A549 (cell line): Measurements from ENCODE around the gene STAM. TPM values are rescaled to one million over a fixed set of nuclear protein-coding genes. Genes with fewer than 3 reads are reported as not detected.

ENCODE experiments used
- ATAC-seq, 2 experiments: fragments of 200-7000 bp in 1 of 2; fragments of >200 bp in 1 of 2; cut with Nextera tagmentation in 1 of 2; cut with Tn5 transposase in 1 of 2; 3 replicates each; pipeline versions ENCODE4 v1.8.0 to v1.9.1; 2018 to 2020; ENCODE audit warnings: mild to moderate bottlenecking in 1 of 2, moderate library complexity in 1 of 2
- CTCF ChIA-PET: fragments of 300-600 bp; sonication (Branson Sonifier 250); formaldehyde crosslinking; extraction: SDS; loops from one replicate; lab custom pipeline; 2021; ENCODE audit warnings: antibody characterized with exemption, inconsistent platforms; lab: Yijun Ruan, JAX
- POLR2A ChIA-PET: fragments of 350-600 bp; formaldehyde crosslinking; extraction: SDS; loops from one replicate; lab custom pipeline; 2021; ENCODE audit warnings: antibody characterized with exemption, inconsistent platforms; lab: Yijun Ruan, JAX
- DNase-seq, 2 experiments: peaks; one replicate each; pipeline versions ENCODE4 v3.0.0 to v3.0.0-alpha.2; 2011 to 2016; ENCODE audit warnings: low read depth in 1 of 2, low spot score in 1 of 2
- FAIRE-seq: peaks from 2 replicates; lab custom pipeline; 2011; peaks lifted over from hg19 to GRCh38; lab: Jason Lieb, UNC
- H3K27ac ChIP-seq, 2 experiments: fragments of >200 bp; sonication (Bioruptor Twin); formaldehyde crosslinking; 3 replicates each; pipeline ENCODE4 v1.5.1; 2016 to 2017
- H3K4me1 ChIP-seq: fragments of >200 bp; sonication (Bioruptor Twin); formaldehyde crosslinking; 3 replicates; pipeline ENCODE4 v1.6.1; 2016
- H3K4me2 ChIP-seq: fragments of >200 bp; sonication (Bioruptor Twin); formaldehyde crosslinking; 3 replicates; pipeline ENCODE4 v1.6.1; 2016
- H3K4me3 ChIP-seq: fragments of >200 bp; sonication (Bioruptor Twin); formaldehyde crosslinking; 3 replicates; pipeline ENCODE4 v1.5.1; 2016
- H3K9me3 ChIP-seq: fragments of >200 bp; sonication (Bioruptor Twin); formaldehyde crosslinking; 3 replicates; pipeline ENCODE4 v1.6.1; 2016
- BHLHE40 ChIP-seq: IDR thresholded peaks from 2 replicates; pipeline ENCODE4 v1.6.1; 2012; ENCODE audit warnings: low read depth, low read length, inconsistent platforms
- CHD4 ChIP-seq: fragments of 200-600 bp; sonication (generic); IDR thresholded peaks from 2 replicates; pipeline ENCODE4 v1.6.1; 2016; ENCODE audit warnings: antibody characterized with exemption, mild to moderate bottlenecking, borderline replicate concordance
- ELK1 ChIP-seq: fragments of 150-350 bp; IDR thresholded peaks from 2 replicates; pipeline ENCODE4 v1.6.1; 2014; ENCODE audit warnings: low read depth, mild to moderate bottlenecking, low read length
- FOSB ChIP-seq: fragments of 250-450 bp; sonication (Bioruptor Pico); IDR thresholded peaks from 2 replicates; pipeline ENCODE4 v1.5.0; 2020; ENCODE audit warnings: mild to moderate bottlenecking, moderate library complexity
- HEYL ChIP-seq: fragments of 250-450 bp; sonication (Bioruptor Pico); IDR thresholded peaks from 2 replicates; pipeline ENCODE4 v1.8.0; 2021; ENCODE audit warnings: mild to moderate bottlenecking, moderate library complexity
- HOXA7 ChIP-seq: fragments of 250-450 bp; sonication (Bioruptor Pico); IDR thresholded peaks from 2 replicates; pipeline ENCODE4 v1.5.0; 2020; ENCODE audit warnings: mild to moderate bottlenecking, moderate library complexity
- HOXB13 ChIP-seq: fragments of 250-450 bp; sonication (Bioruptor Pico); IDR thresholded peaks from 2 replicates; pipeline ENCODE4 v1.5.0; 2020; ENCODE audit warnings: low read depth, mild to moderate bottlenecking, moderate library complexity
- KDM1A ChIP-seq: fragments of 200-600 bp; sonication (generic); IDR thresholded peaks from 2 replicates; pipeline ENCODE4 v1.6.1; 2016; ENCODE audit warnings: low read depth, mild to moderate bottlenecking
- KDM5A ChIP-seq: fragments of 200-600 bp; sonication (generic); IDR thresholded peaks from 2 replicates; pipeline ENCODE4 v1.6.1; 2016; ENCODE audit warnings: antibody characterized with exemption, mild to moderate bottlenecking
- MAFK ChIP-seq: fragments of 450-650 bp; IDR thresholded peaks from 2 replicates; pipeline ENCODE4 v1.6.1; 2014; ENCODE audit not compliant: partially characterized antibody
- MAZ ChIP-seq: fragments of 150-350 bp; IDR thresholded peaks from 2 replicates; pipeline ENCODE4 v1.6.1; 2014; ENCODE audit warnings: antibody characterized with exemption, low read depth, low read length, borderline replicate concordance
- NFE2L2 ChIP-seq: fragments of 150-350 bp; conservative IDR thresholded peaks from 2 replicates; pipeline ENCODE4 v1.6.1; 2014; ENCODE audit warnings: low read length
- RARB ChIP-seq: fragments of 250-450 bp; sonication (Bioruptor Pico); IDR thresholded peaks from 2 replicates; pipeline ENCODE4 v1.8.0; 2021; ENCODE audit warnings: mild to moderate bottlenecking, moderate library complexity
- REST ChIP-seq: fragments of 200-600 bp; sonication (generic); IDR thresholded peaks from 2 replicates; pipeline ENCODE4 v1.6.1; 2016; ENCODE audit warnings: antibody characterized with exemption, mild to moderate bottlenecking, moderate library complexity
- SMC3 ChIP-seq: fragments of >200 bp; sonication (Bioruptor Twin); formaldehyde crosslinking; IDR thresholded peaks from 3 replicates; pipeline ENCODE4 v1.6.1; 2018; ENCODE audit warnings: inconsistent platforms
- ZFP36 ChIP-seq: fragments of 450-650 bp; IDR thresholded peaks from 2 replicates; pipeline ENCODE4 v1.6.1; 2014; ENCODE audit warnings: borderline replicate concordance; ENCODE audit not compliant: partially characterized antibody
- WGBS: methylation state at CpG from one replicate; pipeline ENCODE4 v1.1.6; 2017; ENCODE audit errors: missing lambda C conversion rate; 5-methylcytosine and 5-hydroxymethylcytosine counted together
- polyA plus RNA-seq, 4 experiments: library from polyadenylated mRNA; depleted of rRNA in 3 of 4; stranded (reverse); fragments of >200 nt; fragmentation: RNase III in 1 of 4; extraction: RNeasy Plus Mini Kit Qiagen cat#74134 plus additional on column Dnase treatment in 1 of 4; gene quantifications; 2 replicates in 3 of 4; 3 replicates in 1 of 4; pipeline ENCODE4 v1.2.3, GENCODE V29; 2011 to 2017
- TF ChIP-seq, protein P1 (sequence below): fragments of 250-450 bp; sonication (Bioruptor Pico); IDR thresholded peaks from 2 replicates; pipeline ENCODE4 v1.5.0; 2021; ENCODE audit warnings: mild to moderate bottlenecking, moderate library complexity, borderline replicate concordance
- TF ChIP-seq, protein P2 (sequence below): fragments of 250-450 bp; sonication (Bioruptor Pico); IDR thresholded peaks from 2 replicates; pipeline ENCODE4 v1.5.0; 2020; ENCODE audit warnings: low read depth, mild to moderate bottlenecking, moderate library complexity
- TF ChIP-seq, protein P3 (sequence below): fragments of 450-650 bp; IDR thresholded peaks from 2 replicates; pipeline ENCODE4 v1.6.1; 2014; ENCODE audit warnings: antibody characterized with exemption

Gene STAM
- polyA plus RNA-seq, 2 of the 4 experiments (the other 2 are of a cell fraction) = 24.4 to 51.7 TPM

- DNase-seq = no peak
- ChIA-PET CTCF (interaction anchor here (0.9 to 1.8 kb wide), 3 partner anchors 10 to 27 kb away, joined by 3 to 5 read pairs (median 3); no protein-coding TSS in a partner anchor), POLR2A (interaction anchor here (1.2 kb wide), 1 partner anchor 18 kb away, joined by 4 read pairs; the partner anchor contains the start of gene STAM)
- Histone ChIP-seq H3K4me3 (no peak overlapping the region), H3K9me3 (no peaks in the 10 kb centered on the region), H3K4me2 (no peak overlapping the region), H3K4me1 (peaks cover 28% of the 10 kb centered on the region), H3K27ac (no peak overlapping the region)
- FAIRE-seq = no peak
- no peak for ATAC-seq
- WGBS = 98% methylated on average over 2 of the region's 2 CpGs
- TF ChIP-seq CHD4 (no peak), FOSB (CRISPR knock-in tag) (no peak), KDM5A (no peak), BHLHE40 (no peak), ZFP36 (no peak), HOXB13 (CRISPR knock-in tag) (no peak), KDM1A (no peak), SMC3 (no peak), REST (no peak), MAFK (no peak), RARB (CRISPR knock-in tag) (no peak), HEYL (no peak), ELK1 (no peak), MAZ (no peak), NFE2L2 (no peak), HOXA7 (CRISPR knock-in tag) (no peak)
- TF ChIP-seq, protein P1, sequence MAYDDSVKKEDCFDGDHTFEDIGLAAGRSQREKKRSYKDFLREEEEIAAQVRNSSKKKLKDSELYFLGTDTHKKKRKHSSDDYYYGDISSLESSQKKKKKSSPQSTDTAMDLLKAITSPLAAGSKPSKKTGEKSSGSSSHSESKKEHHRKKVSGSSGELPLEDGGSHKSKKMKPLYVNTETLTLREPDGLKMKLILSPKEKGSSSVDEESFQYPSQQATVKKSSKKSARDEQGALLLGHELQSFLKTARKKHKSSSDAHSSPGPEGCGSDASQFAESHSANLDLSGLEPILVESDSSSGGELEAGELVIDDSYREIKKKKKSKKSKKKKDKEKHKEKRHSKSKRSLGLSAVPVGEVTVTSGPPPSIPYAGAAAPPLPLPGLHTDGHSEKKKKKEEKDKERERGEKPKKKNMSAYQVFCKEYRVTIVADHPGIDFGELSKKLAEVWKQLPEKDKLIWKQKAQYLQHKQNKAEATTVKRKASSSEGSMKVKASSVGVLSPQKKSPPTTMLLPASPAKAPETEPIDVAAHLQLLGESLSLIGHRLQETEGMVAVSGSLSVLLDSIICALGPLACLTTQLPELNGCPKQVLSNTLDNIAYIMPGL (CRISPR knock-in tag) = no peak
- TF ChIP-seq, protein P2, sequence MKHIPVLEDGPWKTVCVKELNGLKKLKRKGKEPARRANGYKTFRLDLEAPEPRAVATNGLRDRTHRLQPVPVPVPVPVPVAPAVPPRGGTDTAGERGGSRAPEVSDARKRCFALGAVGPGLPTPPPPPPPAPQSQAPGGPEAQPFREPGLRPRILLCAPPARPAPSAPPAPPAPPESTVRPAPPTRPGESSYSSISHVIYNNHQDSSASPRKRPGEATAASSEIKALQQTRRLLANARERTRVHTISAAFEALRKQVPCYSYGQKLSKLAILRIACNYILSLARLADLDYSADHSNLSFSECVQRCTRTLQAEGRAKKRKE (CRISPR knock-in tag) = no peak
- TF ChIP-seq, protein P3, sequence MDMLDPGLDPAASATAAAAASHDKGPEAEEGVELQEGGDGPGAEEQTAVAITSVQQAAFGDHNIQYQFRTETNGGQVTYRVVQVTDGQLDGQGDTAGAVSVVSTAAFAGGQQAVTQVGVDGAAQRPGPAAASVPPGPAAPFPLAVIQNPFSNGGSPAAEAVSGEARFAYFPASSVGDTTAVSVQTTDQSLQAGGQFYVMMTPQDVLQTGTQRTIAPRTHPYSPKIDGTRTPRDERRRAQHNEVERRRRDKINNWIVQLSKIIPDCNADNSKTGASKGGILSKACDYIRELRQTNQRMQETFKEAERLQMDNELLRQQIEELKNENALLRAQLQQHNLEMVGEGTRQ = no peak
Measured at GRCh38 chr10:17662193-17663138, 18.5 kb downstream of the STAM start.
